Measurements from ENCODE around the gene FRMPD1. TPM values are rescaled to one million over a fixed set of nuclear protein-coding genes. Genes with fewer than 3 reads are reported as not detected.

The FRMPD1 gene
- total RNA-seq, 1 experiment from 2014 or later, result 0.26 TPM

DNA sequence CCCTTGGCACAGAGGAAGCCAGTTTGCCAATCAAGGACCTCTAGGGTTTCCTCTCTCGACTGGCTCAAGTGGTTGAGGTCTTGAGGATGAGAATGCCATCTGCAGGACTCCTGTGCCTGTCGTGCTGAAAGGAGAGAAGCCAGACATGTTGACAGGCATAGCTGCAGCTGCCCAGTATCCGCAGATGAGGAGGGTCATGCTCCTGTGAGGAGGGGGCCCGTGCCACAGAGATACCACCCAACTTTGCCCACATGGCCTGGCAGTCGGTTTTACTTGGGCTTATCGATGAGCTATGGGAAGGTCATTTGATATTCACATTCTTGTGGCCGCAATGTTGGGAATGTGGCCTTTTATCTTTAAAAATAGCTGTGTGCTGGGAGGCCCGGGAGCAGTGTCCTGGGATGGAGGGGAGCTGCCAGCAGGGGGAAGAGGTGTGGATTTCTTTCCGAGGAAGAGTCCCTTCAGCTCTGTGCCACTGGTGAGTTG lies 17.4 kb downstream of the FRMPD1 start:
- H3K4me3 Mint-ChIP-seq, result no peak overlapping the region
- no peaks in the 10 kb centered on the region for H3K36me3 Mint-ChIP-seq
- ChIA-PET POLR2A (no interaction called here), CTCF (interaction anchor here (0.7 to 3.3 kb wide), 21 partner anchors 11 to 133 kb away, joined by 3 to 16 read pairs (median 4); partner anchors contain the start of genes DCAF10, FBXO10, FRMPD1 and TOMM5)
- ATAC-seq (peak; percentile 95), DNase-seq (ENCODE audit: low spot score) (peak; percentile 62)
- no peaks in the 10 kb centered on the region; the same call in none of the 2 replicates for H3K27me3 Mint-ChIP-seq (ENCODE audit: low read depth)
- H3K4me1 Mint-ChIP-seq, result peaks cover 40% of the 10 kb centered on the region
- 0 out of 2 replicates have a peak overlapping the region, but pooled peaks have one; percentile 17 for H3K27ac Mint-ChIP-seq
- peaks cover 6% of the 10 kb centered on the region; the same call in 1 of the 2 replicates for H3K9me3 Mint-ChIP-seq
- TF ChIP-seq, protein P1, sequence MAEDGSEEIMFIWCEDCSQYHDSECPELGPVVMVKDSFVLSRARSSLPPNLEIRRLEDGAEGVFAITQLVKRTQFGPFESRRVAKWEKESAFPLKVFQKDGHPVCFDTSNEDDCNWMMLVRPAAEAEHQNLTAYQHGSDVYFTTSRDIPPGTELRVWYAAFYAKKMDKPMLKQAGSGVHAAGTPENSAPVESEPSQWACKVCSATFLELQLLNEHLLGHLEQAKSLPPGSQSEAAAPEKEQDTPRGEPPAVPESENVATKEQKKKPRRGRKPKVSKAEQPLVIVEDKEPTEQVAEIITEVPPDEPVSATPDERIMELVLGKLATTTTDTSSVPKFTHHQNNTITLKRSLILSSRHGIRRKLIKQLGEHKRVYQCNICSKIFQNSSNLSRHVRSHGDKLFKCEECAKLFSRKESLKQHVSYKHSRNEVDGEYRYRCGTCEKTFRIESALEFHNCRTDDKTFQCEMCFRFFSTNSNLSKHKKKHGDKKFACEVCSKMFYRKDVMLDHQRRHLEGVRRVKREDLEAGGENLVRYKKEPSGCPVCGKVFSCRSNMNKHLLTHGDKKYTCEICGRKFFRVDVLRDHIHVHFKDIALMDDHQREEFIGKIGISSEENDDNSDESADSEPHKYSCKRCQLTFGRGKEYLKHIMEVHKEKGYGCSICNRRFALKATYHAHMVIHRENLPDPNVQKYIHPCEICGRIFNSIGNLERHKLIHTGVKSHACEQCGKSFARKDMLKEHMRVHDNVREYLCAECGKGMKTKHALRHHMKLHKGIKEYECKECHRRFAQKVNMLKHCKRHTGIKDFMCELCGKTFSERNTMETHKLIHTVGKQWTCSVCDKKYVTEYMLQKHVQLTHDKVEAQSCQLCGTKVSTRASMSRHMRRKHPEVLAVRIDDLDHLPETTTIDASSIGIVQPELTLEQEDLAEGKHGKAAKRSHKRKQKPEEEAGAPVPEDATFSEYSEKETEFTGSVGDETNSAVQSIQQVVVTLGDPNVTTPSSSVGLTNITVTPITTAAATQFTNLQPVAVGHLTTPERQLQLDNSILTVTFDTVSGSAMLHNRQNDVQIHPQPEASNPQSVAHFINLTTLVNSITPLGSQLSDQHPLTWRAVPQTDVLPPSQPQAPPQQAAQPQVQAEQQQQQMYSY (CRISPR knock-in tag; IDR thresholded peaks at IDR 0.05), result no peak
- TF ChIP-seq RORB (CRISPR knock-in tag; IDR thresholded peaks at IDR 0.05) (no peak), MXD4 (CRISPR knock-in tag; IDR thresholded peaks at IDR 0.05; ENCODE audit: borderline replicate concordance) (no peak), TCF7 (CRISPR knock-in tag; IDR thresholded peaks at IDR 0.05; ENCODE audit: low read depth) (no peak), CBFB (CRISPR knock-in tag; IDR thresholded peaks at IDR 0.05; ENCODE audit: low read depth) (no peak), NFE2L1 (CRISPR knock-in tag; IDR thresholded peaks at IDR 0.05) (no peak), NFATC4 (CRISPR knock-in tag; IDR thresholded peaks at IDR 0.05) (no peak), ZNF396 (CRISPR knock-in tag; IDR thresholded peaks at IDR 0.05; ENCODE audit: borderline replicate concordance) (no peak), ZNF219 (CRISPR knock-in tag; IDR thresholded peaks at IDR 0.05; ENCODE audit: borderline replicate concordance) (no peak), E2F5 (CRISPR knock-in tag; IDR thresholded peaks at IDR 0.05) (no peak), CREB1 (CRISPR knock-in tag; IDR thresholded peaks at IDR 0.05) (no peak), NFYB (CRISPR knock-in tag; conservative IDR thresholded peaks at IDR 0.05; ENCODE audit: low read depth) (no peak), FOXK1 (CRISPR knock-in tag; IDR thresholded peaks at IDR 0.05) (no peak), NR3C1 (CRISPR knock-in tag; conservative IDR thresholded peaks at IDR 0.05; ENCODE audit: low read depth) (no peak), E2F4 (CRISPR knock-in tag; IDR thresholded peaks at IDR 0.05; ENCODE audit: borderline replicate concordance, low read depth) (no peak), ZNF512 (CRISPR knock-in tag; IDR thresholded peaks at IDR 0.05; ENCODE audit: borderline replicate concordance) (no peak)
- TF ChIP-seq, protein P2, sequence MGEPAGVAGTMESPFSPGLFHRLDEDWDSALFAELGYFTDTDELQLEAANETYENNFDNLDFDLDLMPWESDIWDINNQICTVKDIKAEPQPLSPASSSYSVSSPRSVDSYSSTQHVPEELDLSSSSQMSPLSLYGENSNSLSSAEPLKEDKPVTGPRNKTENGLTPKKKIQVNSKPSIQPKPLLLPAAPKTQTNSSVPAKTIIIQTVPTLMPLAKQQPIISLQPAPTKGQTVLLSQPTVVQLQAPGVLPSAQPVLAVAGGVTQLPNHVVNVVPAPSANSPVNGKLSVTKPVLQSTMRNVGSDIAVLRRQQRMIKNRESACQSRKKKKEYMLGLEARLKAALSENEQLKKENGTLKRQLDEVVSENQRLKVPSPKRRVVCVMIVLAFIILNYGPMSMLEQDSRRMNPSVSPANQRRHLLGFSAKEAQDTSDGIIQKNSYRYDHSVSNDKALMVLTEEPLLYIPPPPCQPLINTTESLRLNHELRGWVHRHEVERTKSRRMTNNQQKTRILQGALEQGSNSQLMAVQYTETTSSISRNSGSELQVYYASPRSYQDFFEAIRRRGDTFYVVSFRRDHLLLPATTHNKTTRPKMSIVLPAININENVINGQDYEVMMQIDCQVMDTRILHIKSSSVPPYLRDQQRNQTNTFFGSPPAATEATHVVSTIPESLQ (CRISPR knock-in tag; IDR thresholded peaks at IDR 0.05), result no peak
- TF ChIP-seq, protein P3, sequence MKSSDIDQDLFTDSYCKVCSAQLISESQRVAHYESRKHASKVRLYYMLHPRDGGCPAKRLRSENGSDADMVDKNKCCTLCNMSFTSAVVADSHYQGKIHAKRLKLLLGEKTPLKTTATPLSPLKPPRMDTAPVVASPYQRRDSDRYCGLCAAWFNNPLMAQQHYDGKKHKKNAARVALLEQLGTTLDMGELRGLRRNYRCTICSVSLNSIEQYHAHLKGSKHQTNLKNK (CRISPR knock-in tag; IDR thresholded peaks at IDR 0.05), result no peak
